Measurements from ENCODE around the gene B3GALT2. TPM values are rescaled to one million over a fixed set of nuclear protein-coding genes. Genes with fewer than 3 reads are reported as not detected.

The B3GALT2 gene
- total and polyA plus RNA-seq, 5 experiments from 2014 or later = 0.07 to 0.93 (median 0.62) TPM; not detected in 2

Small RNA genes within 50 kb of the gene (microRNA-seq; reads per million reads assigned to microRNA genes)
- gene MIR1278 (ENCODE audit: borderline microRNAs expressed) = not detected

Other genes starting within 250 kb of the B3GALT2 start
- gene UCHL5, start 127.3 kb downstream of the B3GALT2 start, total RNA-seq = 10 to 100 TPM; 33.2 to 42.1 TPM
- gene UCHL5, start 127.3 kb downstream of the B3GALT2 start, polyA plus RNA-seq = 10 to 100 TPM; 52.7 to 65.5 (median 63.8) TPM
- gene RO60, start 127.0 kb downstream of the B3GALT2 start, total RNA-seq = 10 to 100 TPM; 67.5 to 71.2 TPM
- gene RO60, start 127.0 kb downstream of the B3GALT2 start, polyA plus RNA-seq = 100 to 1,000 TPM in 2 of 3 donors, 10 to 100 TPM in 1; 89.4 to 128 (median 104) TPM
- 10 to 100 TPM; 14.7 to 15.9 TPM for gene GLRX2, start 81.2 kb downstream of the B3GALT2 start, total RNA-seq
- gene GLRX2, start 81.2 kb downstream of the B3GALT2 start, polyA plus RNA-seq = 10 to 100 TPM in 1 of 3 donors, 1 to 10 TPM in 2; 7.0 to 12.8 (median 9.4) TPM
- 10 to 100 TPM; 63.4 to 63.5 TPM for gene CDC73, start 64.6 kb downstream of the B3GALT2 start, total RNA-seq
- 10 to 100 TPM; 50.5 to 67.0 (median 55.0) TPM for gene CDC73, start 64.6 kb downstream of the B3GALT2 start, polyA plus RNA-seq